Myocyte (in vitro differentiated cells): ENCODE measurements around the gene CAPN9. TPM values are rescaled to one million over a fixed set of nuclear protein-coding genes. Genes with fewer than 3 reads are reported as not detected.
"Not testable (repeated sequence)": the region's sequence is repeated elsewhere in the genome, so short reads cannot be mapped to it uniquely, and the experiment has no call there.

Experiments
- DNase-seq: peaks from one replicate; pipeline ENCODE4 v3.0.0-alpha.2; 2012; ENCODE audit warnings: low read depth
- total RNA-seq: library from RNA; depleted of rRNA; stranded (reverse); fragments of >200 nt; gene quantifications from 2 replicates; pipeline ENCODE4 v1.2.3, GENCODE V29; 2014

Gene CAPN9
- total RNA-seq, 1 donor from 2014 or later = not detected

DNA sequence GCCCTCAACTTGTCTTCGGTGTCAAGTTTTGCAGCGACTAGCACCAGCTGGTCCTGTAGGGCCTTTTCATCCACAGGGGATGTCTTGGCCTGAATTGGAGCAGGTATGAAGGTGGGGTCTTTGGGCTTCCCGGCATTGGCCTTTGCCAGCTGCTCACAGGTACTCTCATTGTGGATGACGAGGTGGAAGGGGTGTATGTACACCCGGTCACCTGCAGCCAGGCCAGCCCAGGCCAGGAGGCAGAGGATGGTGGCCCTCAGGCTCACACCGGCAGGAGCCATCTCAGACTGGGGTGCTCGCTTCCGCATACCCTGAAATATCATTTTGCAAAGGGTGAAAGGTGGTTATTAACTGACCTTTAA, 36.7 kb upstream of the CAPN9 start:
- DNase-seq = no peak

GRCh38 chr1:230711245-230711644, 35.9 kb upstream of the CAPN9 start:
- DNase-seq = peak; percentile 63

DNA sequence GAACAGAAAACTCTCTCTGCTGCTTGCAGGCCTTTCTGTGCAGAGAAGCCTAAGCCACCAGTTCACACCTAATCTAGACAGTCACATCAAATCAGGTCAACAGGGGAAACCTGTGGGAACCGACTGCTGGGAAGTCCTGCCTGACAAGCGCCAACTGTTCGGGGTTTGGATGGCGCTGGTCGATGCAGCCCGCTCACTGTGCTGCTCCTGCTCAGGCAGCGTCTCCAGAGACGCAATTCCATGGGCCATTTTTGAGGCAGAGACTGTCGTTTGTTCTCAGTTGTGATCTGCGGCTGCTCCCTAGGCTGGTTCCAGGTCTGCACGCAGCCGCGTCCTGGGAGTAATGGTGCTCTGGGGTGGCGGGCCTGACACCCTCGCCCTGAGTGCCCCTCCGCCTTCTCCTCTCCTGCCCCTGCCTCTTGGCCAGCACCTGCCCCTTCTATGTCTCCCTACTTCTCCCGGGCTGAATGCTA, 34.7 kb upstream of the CAPN9 start:
- DNase-seq = no peak

GRCh38 chr1:230713138-230713537, 34.0 kb upstream of the CAPN9 start:
- DNase-seq = no peak

DNA sequence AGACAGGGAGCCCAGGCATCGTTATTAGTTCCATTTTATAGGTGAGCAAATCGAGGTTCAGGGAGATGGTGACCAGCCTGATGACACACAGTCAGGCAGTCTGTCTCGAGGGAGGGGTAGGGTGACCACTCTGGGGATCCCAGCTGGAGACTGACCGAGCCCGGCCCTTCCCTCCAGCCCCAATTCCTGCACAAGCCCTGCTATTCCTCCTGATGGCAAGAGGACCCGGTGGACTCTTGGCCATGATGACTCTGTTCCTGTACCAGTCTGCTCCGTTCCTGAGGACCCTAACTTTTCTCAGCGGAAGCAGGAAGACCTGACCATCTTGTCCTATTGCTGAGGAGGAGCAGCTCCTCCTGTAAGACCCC, 33.7 kb upstream of the CAPN9 start:
- peak; percentile 16 for DNase-seq

DNA sequence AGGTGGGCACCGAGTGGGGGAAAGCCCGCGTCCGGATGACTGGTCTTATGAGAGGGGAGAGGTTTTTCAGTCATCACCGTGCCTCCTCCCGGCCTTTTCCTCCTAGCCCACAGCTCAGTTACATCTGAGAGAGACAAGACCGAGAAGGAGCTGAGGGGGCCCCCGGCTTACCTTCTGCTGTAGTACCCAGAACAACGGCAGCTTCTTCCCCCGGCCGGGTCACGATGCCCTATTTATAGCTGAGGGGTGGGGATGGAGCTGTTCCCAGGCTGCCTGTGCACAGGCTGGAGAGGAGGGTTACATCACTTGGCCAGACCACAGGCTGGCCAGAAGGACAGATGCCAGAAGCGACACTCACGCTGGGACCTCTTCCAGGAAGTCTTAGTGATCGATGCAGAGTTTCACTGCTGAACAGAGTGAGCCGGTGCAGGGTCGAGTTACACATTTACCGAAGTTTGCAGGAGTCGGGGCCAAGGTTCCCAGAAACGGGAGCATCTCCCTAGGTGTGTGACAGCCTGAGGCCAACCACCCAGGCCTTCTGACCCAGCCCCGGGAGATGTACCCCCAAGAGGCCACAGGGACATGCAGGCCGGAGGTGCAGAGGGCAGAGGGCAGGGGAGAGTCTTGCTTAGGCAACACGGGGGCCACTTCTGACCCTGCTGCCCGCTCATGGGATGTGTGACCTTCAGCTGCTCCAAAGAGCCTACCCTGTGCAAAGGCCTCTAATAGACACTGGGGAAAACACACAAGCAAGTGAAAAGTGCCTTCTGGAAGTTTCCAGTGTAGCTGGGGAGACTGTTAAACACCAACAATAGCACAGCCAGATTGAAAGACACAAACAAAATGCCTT, 33.0 kb upstream of the CAPN9 start, which contains the start of gene AGT:
Gene AGT (minus strand): TSS at position 208 of the 850 bp plus-strand sequence. CDS start 3,299 bp downstream, outside the sequence.
- DNase-seq = peak; percentile 96

- DNase-seq = no peak
Observed at GRCh38 chr1:230715510-230715909, 31.7 kb upstream of the CAPN9 start.

- DNase-seq = not testable (repeated sequence)
Observed at GRCh38 chr1:230716453-230716852, 30.7 kb upstream of the CAPN9 start.

DNA sequence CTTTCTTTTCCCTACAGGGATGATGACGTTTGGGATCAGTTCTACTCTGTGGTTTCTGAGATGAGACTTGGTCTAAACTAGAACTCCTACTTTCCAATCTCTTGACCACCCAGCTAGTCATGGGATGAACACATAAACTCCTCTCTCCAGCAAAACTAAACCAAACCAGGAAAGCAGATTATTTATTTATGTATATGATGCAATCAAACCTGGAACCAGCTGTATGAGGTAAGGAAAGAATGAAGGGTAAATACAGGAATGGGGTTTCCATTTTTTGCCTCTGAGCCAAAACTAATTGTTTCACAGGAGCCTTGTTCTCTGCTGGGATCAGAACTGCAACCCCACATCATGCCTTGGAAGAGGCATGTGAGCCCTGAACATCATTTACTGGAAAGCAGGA, 29.9 kb upstream of the CAPN9 start:
- DNase-seq = no peak

DNA sequence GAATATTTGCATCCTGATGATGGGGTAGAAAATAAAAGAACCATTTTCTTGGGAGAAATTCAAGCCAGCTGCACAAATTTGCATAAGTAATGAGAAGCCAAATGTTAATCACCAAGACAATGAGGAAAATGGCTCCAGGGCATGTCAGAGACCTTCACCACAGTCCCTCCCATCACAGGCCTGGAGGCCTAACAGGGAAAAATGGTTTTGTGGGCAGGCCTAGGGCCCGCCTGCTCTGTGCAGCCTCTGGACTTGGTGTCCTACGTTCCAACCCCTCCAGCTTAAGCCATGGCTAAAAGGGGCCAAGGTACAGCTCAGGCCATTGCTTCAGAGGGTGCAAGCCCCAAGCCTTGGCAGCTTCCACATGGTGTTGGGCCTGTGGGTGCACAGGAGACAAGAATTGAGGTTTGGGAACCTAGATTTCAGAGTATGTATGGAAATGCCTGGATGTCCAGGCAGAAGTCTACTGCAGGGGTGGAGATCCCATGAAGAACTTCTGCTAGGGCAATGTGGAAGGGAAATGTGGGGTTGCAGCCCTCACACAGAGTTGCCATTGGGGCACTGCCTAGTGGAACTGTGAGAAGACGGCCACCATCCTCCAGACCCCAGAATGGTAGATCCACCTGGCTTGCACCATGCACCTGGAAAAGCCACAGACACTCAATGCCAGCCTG, 25.2 kb upstream of the CAPN9 start:
- DNase-seq = not testable (repeated sequence)

- DNase-seq = no peak
Observed at GRCh38 chr1:230725256-230726012, 21.8 kb upstream of the CAPN9 start.

DNA sequence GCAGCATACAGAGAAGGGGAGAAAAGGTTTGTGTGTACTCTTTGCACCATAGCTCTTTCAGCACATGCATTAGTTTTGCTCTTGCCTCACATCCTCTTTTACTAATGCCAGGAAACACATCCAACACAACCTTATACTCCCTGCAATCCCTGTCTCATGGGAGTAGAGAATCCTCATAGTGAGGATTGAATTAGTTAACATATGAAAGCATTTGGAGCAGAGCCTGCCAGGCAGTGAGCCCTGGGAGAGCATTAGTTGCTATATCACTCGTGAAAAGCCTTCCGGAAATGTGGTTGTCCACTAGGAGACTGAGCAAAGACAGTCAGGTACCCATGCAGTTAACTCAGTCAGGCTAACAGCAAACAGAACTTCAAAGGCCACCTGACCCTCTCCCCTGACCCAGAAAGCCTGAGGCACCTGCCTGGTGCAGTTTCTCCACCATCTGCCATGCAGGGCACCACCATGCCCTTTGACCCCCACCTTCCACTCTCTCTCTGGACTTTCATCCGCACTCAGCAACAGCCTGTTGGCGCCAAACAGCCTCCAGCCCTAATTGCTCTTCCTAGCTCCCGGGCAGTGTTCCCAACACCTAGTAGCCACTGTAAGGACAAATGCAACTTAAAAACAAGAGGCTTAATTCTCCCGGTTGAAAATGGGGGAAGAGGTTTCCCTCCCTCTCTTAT, 18.3 kb upstream of the CAPN9 start:
- no peak for DNase-seq

DNA sequence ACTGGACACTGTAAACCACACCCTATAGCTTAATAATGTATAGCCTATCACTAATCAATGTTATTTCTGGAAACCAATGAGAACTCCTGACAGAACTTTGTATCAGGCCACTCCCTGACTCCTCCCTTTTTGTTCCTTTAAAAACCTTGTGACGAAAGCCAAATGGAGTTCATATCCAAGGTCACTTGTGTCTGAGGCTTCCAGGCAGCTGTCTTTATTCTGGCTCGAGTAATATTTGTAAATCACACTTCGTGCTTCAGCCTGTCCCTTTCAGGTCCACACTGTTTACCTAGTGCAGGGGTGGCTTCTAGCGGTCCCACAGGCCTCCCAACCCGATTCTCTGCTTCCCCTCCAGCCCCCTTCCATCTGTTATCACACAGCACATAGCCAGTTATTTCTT, 16.2 kb upstream of the CAPN9 start:
- peak; percentile 79 for DNase-seq

- DNase-seq = no peak
Observed at GRCh38 chr1:230735447-230735846, 11.7 kb upstream of the CAPN9 start.

- no peak for DNase-seq
Observed at GRCh38 chr1:230737622-230738262, 9.4 kb upstream of the CAPN9 start.

GRCh38 chr1:230739564-230740290, 7.5 kb upstream of the CAPN9 start:
- DNase-seq = no peak

- DNase-seq = no peak
Observed at GRCh38 chr1:230743899-230744298, 3.3 kb upstream of the CAPN9 start.

GRCh38 chr1:230744382-230744781, 2.8 kb upstream of the CAPN9 start:
- DNase-seq = peak; percentile 45

DNA sequence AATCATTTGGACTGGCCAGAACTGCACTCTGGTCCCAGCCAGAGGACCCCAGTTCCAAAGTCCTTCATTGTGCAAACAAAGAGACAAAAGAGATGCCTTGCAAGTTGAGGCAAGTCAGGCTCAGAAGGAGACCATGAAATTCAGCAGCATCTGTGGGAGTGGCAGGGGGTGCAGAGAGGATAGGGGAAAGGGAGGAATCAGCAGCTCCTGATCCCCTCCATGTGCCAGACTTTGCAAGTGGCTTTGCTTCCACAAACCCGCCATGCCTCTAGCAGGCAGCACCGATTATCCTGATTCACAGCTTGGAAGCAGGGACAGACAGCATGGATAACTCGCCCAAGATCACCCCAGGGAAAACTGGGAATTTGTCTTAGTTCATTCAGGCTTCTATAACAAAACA, 2.1 kb upstream of the CAPN9 start:
- DNase-seq = no peak

- no peak for DNase-seq
Observed at GRCh38 chr1:230746617-230747016, 571 bp upstream of the CAPN9 start.
